OCI-LY3 (cell line): ENCODE data around the gene TULP3.

ENCODE experiments used
- EZH2phosphoT487 ChIP-seq: fragments of 200-600 bp; shearing (Covaris generic); IDR thresholded peaks from 2 replicates; pipeline ENCODE4 v1.6.1; 2018; ENCODE audit warnings: antibody characterized with exemption, mixed run types, low read depth
- TF ChIP-seq, protein P1 (sequence below): fragments of 200-600, 300-600 bp; sonication (generic); IDR thresholded peaks from 2 replicates; pipeline ENCODE4 v1.5.1; 2014; ENCODE audit warnings: antibody characterized with exemption, low read length, low read depth

GRCh38 chr12:2922329-2922728, 31.6 kb downstream of the TULP3 start:
- TF ChIP-seq, protein P1, sequence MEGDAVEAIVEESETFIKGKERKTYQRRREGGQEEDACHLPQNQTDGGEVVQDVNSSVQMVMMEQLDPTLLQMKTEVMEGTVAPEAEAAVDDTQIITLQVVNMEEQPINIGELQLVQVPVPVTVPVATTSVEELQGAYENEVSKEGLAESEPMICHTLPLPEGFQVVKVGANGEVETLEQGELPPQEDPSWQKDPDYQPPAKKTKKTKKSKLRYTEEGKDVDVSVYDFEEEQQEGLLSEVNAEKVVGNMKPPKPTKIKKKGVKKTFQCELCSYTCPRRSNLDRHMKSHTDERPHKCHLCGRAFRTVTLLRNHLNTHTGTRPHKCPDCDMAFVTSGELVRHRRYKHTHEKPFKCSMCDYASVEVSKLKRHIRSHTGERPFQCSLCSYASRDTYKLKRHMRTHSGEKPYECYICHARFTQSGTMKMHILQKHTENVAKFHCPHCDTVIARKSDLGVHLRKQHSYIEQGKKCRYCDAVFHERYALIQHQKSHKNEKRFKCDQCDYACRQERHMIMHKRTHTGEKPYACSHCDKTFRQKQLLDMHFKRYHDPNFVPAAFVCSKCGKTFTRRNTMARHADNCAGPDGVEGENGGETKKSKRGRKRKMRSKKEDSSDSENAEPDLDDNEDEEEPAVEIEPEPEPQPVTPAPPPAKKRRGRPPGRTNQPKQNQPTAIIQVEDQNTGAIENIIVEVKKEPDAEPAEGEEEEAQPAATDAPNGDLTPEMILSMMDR, result no peak
- TF ChIP-seq EZH2phosphoT487, result no peak
